ENCODE data around the gene FZD10.

FZD10 gene

DNA sequence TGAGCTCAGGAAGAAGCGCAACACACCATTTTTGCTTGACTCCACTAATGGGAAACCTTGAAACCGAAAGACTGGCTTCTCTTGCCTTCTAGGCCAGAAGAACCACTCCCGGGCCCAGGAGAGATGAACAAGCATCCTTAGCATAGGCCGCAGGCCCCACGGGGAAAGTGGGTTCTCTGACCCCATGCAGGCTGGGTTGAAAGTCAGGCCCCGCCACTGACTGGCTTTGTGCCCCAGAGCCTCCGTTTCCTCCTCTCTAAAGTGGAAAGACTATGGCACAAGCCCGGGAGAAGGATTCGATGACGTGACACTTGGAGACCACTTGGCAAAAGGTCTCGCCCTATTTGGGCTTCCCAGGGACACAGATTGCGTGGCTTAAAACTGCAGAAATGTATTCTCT, 9.9 kb upstream of the FZD10 start:
- DNase-seq (ENCODE audit: low read depth, low spot score) = no peak
- TF ChIP-seq, protein P1, sequence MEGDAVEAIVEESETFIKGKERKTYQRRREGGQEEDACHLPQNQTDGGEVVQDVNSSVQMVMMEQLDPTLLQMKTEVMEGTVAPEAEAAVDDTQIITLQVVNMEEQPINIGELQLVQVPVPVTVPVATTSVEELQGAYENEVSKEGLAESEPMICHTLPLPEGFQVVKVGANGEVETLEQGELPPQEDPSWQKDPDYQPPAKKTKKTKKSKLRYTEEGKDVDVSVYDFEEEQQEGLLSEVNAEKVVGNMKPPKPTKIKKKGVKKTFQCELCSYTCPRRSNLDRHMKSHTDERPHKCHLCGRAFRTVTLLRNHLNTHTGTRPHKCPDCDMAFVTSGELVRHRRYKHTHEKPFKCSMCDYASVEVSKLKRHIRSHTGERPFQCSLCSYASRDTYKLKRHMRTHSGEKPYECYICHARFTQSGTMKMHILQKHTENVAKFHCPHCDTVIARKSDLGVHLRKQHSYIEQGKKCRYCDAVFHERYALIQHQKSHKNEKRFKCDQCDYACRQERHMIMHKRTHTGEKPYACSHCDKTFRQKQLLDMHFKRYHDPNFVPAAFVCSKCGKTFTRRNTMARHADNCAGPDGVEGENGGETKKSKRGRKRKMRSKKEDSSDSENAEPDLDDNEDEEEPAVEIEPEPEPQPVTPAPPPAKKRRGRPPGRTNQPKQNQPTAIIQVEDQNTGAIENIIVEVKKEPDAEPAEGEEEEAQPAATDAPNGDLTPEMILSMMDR (IDR thresholded peaks at IDR 0.05; ENCODE audit: low read depth, low read length) = no peak
- in situ Hi-C loops (cut with HindIII; ENCODE audit: low sequenced_read_pairs) = no loop called here
- H3K4me3 ChIP-seq (ENCODE audit: low read depth, low read length) = no peak overlapping the region

DNA sequence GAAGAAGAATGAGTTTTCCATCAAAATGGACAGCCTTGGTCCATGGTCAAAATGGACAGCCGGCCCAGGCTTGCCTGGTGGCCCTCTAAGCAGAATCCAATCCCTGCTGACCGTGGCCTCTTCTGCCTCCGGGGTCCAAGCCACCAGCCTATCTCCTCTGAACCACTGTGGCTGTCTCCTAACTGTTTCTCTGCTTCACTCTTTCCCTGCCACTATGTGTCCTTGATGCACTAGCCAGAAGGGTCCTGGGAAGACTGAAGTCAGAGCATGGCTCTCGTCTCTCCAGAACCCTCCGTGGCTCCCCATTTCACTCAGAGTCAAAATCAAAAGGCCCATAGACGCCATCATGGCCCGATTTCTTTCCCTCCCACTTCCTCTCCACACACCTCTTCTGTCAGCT, 8.5 kb upstream of the FZD10 start:
- DNase-seq (ENCODE audit: low read depth, low spot score) = no peak
- H3K4me3 ChIP-seq (ENCODE audit: low read depth, low read length) = no peak overlapping the region
- in situ Hi-C loops (cut with HindIII; ENCODE audit: low sequenced_read_pairs) = no loop called here
- TF ChIP-seq, protein P1 (IDR thresholded peaks at IDR 0.05; ENCODE audit: low read depth, low read length) = no peak

DNA sequence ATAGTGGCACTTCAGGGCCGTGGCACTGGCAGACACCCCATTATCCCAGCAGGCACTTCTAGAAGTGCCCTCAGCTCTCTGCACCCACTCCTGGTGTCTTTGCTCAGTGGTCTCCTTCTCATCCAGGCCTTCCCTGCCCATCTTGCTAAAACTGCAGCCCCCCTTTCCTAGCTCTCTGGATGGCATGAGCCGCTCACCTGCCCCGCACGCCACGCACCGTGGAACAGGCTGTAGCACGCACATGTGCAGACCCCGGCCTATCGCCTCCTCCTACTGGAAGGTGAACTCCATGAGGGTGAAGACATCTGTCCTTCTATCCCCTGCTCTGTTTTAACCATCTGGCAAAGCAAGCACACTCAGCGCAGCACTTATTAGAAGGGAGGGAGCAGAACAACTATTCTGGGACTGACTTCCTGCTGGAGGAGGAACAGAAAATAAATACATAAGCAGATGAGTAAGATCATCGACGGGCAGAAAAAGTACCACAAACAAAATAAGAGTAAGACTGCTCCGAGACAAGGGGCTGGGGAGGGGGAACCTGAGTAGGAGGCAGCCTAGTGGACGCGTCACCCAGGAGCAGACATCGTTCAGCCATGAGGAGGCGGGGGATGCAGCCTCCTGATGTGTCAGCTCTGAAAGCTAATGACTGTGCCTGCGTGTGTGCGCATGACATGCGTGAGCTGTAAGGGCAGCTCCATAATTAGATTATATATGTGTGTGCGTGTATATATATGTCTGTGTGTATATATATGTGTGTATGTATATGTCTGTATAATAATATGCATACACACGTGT, 7.8 kb upstream of the FZD10 start:
- no peak for DNase-seq (ENCODE audit: low read depth, low spot score)
- no peak overlapping the region for H3K4me3 ChIP-seq (ENCODE audit: low read depth, low read length)
- in situ Hi-C loops (cut with HindIII; ENCODE audit: low sequenced_read_pairs) = no loop called here
- TF ChIP-seq, protein P1 (IDR thresholded peaks at IDR 0.05; ENCODE audit: low read depth, low read length) = no peak

- TF ChIP-seq, protein P1 (IDR thresholded peaks at IDR 0.05; ENCODE audit: low read depth, low read length) = no peak
- no peak overlapping the region for H3K4me3 ChIP-seq (ENCODE audit: low read depth, low read length)
- in situ Hi-C loops (cut with HindIII; ENCODE audit: low sequenced_read_pairs) = no loop called here
- no peak for DNase-seq (ENCODE audit: low read depth, low spot score)
These were observed 6.7 kb upstream of the FZD10 start for GRCh38 chr12:130155416-130156073.

GRCh38 chr12:130156652-130157275, 5.5 kb upstream of the FZD10 start:
- no peak overlapping the region for H3K4me3 ChIP-seq (ENCODE audit: low read depth, low read length)
- no peak for DNase-seq (ENCODE audit: low read depth, low spot score)
- TF ChIP-seq, protein P1 (IDR thresholded peaks at IDR 0.05; ENCODE audit: low read depth, low read length) = no peak
- in situ Hi-C loops (cut with HindIII; ENCODE audit: low sequenced_read_pairs) = no loop called here

DNA sequence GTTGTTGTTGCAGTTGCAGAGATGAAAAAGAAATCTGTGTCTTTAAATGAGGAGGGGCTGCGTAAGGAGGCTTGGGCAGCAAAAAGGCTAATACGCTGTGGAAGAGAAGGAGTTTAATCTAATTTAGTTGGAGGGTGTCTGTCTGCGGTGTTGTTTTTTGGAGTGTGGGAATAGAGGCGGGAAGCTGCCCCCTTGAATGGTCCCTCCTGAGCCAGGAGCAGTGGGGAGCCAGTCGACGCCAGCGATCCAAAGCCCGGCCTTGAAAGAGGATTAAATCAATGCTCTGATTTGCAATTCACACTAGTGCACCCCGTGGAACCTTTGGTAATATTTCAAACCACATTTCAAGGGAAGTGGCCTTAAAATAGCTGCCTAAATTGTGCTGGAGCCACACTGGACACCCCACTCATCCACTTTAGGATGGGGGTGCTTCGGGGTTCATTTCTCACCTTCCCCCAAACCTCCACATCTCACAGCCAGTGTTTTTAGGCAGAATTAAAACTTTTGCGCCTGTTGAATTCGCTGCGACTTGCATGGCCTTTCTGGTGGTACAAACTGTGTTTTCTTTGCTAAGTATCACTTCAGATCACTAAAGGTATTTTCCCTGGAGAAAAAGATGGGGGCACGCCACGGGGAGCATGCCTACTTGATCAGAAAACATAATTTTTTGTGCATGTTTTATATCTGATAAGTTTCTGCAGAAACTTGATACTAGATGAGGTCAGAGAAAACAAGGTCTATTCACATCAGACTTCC, 4.1 kb upstream of the FZD10 start:
- DNase-seq (ENCODE audit: low read depth, low spot score) = no peak
- H3K4me3 ChIP-seq (ENCODE audit: low read depth, low read length) = no peak overlapping the region
- TF ChIP-seq, protein P1 (IDR thresholded peaks at IDR 0.05; ENCODE audit: low read depth, low read length) = no peak
- in situ Hi-C loops (cut with HindIII; ENCODE audit: low sequenced_read_pairs) = no loop called here

Measured in astrocyte of the spinal cord (primary cell).